ENCODE results near the gene PAX7.

The PAX7 gene

DNA sequence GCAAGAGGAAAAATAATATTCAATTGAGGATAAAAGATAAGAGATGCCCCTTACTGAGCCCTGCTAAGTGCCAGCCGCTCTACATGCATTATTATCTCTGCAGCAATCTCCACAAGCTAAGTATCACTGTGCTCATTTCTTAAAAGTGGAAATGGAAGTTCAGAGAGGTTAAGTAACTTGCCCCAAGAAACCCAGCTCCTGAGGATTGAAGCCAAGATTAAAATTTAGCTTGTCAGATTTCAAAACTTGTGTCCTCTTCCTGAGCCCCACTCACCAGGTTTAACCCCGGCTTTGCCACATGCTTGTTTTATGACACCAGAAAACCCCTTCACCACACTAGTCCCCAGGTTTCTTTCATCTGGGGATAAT, 11.2 kb upstream of the PAX7 start:
- DNase-seq: no peak

GRCh38 chr1:18628511-18628910, 2.1 kb upstream of the PAX7 start:
- DNase-seq: no peak

DNA sequence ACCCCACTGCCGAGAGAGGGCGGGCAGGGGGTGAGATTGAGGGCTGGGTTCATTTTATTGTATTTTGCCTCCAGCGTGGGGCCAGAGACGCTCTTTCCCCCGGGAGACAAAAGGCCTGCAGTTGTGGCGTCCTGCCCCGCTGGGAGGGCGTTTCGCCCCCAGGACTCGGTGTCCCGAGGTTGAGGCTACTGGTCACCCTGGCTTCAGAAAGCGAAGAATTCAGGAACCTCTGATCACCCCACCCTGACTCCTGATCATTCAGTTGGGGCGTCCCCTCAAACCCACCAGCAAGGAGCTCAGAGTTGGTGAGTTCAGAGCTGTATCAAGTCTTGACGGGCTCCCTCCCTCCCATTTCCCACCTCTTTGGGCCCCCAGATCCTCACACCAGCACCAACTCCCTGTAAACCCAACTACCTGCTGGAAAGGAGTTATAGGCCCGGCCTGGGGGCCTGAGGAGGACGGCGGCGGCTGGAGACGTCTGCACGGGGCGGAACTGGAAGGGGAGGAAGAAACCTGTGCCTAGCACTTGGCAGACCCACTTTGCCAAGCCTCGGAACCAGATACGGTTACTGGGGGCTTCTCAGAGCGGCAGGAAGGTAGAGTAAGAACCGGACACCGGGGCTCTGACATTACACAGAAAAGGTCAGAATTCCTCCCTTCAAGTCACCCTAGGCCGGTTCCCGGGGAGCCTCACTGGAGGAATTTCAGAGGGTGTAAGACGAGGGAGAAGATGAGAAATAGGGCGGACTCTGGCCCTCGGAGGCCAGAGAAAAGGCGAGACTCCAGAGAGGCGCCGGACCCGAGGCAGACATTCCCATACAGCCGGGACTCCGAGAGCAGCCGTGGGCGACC, 761 bp upstream of the PAX7 start:
- no peak for DNase-seq

DNA sequence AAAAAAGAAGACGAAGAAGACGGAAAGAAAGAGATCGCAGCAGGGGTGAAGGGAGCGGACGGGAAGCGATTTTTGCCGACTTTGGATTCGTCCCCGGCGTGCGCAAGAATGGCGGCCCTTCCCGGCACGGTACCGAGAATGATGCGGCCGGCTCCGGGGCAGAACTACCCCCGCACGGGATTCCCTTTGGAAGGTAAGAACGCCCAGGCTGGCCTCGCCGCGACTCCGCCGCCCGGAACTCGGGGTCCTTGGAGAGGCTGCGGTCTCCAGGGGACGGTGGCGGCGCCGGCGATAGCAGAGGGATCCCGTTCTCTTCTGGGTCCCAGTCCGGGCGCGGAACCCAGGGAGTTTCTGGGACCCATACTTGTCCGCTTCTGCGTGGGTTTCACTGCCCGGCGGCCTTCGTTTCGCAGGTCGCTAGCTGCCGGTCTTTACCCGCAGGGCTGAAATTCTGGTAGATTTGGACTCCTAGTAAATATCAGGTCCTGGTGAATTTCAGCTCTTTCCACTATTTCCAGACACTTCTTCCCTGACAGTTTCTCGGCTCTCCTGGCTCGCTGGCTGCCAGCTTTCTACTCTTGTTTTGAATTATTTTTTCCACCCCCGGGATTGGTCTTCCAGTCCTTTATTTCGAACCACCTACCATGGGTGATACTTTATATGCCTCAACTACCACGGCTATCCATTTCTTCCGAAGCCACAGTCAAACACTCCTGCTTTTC, 1.0 kb downstream of the PAX7 start:
- no peak for DNase-seq

DNA sequence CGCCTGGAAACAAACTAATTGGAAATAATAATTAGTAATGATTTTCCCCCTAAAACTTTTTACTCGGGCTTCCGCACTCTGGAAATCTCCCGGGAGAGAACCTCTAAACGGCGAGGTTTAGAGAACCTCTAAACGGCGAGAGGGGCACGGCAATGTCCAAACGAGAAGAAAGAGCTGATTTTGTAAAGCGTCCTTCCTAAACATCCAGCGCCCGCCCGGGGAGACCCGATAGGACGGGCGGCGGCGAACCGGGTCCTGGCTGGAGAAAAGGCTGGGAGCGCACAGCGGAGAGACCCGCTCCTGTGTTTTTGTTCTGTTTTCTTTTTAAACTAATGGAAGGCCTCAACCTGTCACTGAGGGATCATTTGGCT, 1.6 kb downstream of the PAX7 start:
- no peak for DNase-seq

DNA sequence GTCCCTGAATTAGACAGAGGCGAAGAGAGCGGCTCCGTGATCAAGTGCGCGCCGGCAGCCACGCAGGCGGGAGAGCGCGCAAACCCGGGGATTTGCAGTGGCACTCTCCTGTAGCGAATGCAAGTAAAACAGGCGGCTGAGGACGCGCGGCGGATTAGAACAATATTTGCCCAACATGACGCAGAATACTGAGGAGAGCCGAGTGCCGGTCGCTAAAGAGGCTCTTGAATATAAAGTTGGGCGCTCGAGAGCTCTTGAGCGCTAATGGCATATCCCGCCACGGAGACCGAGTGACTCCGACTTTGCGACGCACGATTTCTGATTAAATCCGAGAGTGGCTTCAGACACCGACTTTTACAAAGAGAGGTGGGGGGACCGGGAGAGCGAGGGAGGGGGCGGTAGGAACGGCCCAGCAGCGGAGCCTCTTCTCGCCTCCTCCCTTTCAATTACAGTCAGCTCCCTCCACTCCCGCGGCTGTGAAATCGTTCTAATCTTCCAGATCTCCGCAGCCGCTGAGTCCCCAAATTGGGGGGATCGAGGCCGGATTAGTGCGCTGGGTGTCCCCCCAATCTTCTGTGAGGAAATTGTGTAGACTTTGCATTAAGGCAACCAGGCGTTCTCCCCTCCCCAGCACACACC, 2.3 kb downstream of the PAX7 start:
- peak in 1 of 5 experiments; percentile 31 for DNase-seq

DNA sequence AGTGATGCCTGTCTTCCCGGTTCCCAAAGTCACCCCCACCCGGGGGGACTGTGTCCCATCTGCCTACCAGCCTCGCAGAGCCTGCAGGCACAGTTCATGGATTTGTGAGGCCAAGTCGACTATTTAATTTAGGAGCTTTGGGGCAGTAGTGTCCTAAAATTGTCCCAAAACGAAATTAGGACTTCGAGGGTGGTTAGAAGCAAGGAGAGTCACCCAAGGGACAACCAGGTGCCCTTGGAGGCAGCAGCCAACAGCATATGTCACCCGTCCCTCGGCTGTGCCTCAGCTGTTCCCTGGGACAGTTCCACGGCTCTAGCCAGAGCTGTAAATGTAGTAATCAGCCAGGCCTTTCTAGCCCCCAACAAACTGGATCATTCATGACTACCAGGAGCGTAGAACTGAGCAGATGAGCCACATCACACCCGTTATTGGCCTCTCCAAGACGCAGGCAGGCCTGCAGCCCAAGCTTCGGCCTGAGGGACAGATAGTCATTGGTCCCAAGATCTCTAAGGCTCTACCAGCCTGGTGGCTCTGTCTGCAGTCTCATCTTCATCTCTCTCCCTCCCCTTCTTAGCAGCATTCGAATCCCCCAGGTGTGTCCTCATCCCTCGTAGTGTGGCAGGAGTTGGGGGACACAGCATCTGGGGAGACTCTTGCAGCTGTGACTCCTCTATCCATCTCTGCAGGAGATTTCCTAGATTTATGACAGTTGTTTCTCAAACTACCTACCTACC, 2.9 kb downstream of the PAX7 start:
- DNase-seq: no peak

- DNase-seq: no peak
Observed at GRCh38 chr1:18634276-18634675, 3.6 kb downstream of the PAX7 start.

DNA sequence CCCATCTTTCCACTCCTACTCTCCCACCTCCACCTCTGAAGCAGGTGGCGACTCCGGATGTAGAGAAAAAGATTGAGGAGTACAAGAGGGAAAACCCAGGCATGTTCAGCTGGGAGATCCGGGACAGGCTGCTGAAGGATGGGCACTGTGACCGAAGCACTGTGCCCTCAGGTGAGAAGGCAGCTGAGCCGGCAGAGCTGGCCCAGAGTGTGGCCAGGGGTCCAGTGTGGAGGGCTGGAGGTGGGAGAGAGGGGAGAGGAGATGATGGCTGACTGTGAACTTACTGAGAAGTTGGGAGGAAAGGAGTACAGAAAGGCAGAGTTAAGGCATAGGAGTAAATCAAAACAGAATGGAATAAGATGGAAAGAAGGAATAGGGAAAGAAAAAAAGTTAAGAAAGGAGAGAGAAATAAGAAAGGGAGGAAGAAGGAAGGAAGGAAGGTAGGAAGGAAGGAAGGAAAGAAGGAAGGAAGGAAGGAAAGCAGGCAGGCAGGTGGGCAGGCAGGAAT, 4.5 kb downstream of the PAX7 start:
- DNase-seq: no peak

DNA sequence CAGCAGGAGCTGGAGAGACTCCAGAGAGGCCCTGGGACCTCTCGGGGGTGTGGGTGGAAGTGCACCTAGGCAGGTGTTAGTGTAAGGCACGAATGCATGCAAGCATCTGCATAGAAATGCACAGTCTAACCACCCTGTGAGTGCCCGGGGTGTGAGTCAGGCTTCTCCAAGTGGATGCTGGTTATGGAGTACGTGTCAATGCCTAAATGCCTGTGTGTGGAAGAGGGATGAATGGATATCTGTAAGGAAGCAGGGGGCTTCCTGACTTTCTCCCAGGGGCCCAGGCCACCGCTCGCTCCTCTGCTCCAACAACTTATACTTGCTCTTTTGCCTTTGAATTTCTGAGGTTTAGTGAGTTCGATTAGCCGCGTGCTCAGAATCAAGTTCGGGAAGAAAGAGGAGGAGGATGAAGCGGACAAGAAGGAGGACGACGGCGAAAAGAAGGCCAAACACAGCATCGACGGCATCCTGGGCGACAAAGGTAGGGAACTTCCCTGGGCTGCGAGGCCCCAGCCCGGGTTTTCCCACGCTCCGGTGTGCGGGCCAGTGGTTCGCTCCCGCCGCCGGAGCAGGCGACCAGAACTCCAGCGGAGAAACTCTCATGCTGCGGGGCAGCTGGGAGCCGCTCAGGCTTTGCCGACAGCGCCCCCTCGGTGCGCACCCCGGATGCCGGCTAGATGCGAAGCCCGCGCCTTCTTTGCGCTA, 5.4 kb downstream of the PAX7 start:
- DNase-seq: peak in 1 of 5 experiments; percentile 24

DNA sequence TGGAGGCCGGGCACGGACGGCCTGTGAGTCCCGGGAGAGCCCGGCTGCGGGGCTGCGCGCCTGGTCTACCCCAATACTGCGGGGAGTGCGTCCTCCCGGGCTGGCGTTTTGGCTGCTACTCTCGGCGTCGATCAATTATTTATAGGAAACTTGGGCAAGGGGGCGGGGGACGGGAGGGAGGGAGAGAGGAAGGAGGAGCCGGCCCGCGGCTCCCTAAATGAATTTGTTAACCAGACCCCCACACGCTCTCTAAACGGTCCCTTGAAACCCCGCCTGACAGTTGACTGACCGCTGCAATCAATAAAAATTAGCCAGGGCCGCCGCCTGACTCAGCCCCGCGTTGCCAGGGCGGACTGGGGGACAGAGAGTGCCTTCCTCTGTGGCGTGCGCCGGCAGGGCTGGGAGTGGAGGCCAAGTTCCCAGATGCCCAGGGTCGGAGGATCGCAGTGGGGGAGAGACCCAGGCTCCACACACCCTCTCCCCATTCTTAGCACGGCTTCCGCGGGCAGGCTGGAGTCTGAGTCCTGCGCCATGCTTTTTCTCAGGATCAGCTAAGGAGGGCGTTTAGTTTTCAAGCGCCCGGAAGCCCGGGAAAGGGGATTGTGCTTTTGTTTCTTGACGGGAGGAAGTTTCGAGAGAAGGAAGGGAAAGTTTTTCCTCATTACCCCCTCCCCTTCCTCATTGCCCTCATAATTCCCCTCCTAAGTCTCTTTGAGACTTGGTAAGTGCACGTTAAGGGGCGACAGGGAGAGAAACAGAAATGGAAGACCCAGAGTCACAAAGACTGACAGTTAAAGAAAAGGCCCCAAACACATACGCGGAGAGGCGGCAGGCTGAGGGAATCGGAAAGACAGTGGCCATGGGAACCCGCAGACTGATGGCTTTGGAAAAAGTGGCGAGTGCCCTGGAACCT, 6.2 kb downstream of the PAX7 start:
- DNase-seq: no peak

DNA sequence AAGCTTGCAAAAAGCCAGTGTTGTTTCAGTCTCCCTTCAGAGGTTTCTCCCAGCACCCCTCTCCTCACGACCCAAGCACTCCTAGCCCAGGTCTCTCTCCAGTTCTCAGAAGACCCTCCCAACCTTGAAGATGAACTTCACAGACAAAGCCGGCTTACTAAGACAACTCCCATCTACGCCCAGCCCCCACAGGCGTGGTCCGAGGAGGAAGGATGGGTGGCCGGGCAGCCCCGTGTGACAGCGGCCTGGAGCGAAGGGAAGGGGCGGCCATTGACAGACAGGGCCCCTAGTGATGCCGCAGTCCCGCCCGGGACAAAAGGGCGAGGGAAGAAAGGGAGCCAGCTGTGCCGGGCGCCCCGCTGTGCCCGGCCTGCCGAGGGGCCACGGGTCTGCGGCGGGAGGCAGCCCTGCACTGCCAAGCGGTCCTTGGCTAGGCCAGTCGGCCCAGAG, 6.9 kb downstream of the PAX7 start:
- DNase-seq: no peak

- no peak for DNase-seq
Observed at GRCh38 chr1:18637962-18638834, 7.6 kb downstream of the PAX7 start.

DNA sequence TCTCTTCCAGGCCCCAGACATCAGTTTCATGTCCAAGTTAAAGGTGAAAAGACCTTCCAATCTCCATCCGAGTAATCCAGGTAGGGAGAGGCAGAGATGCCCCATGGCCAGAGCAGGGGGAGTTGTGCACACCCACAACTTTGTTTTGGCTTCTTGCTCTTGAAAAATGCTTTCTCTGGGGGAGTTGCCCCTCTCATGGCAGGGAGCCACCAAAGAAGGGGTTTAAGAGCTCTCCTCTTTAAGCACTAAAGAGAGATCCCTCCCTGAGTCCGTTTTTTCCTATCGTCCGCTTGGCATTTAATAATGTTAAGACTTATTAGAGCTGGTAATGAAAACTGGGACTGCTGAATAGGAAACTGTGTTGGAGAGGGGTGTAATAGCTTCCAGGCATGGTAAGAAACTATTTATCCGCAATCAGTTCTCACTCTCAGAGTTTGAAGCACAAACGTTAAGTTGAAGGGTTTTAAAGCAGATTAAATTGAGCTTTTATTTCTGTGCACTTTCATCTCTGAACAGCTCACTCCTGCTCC, 8.3 kb downstream of the PAX7 start:
- DNase-seq: no peak

DNA sequence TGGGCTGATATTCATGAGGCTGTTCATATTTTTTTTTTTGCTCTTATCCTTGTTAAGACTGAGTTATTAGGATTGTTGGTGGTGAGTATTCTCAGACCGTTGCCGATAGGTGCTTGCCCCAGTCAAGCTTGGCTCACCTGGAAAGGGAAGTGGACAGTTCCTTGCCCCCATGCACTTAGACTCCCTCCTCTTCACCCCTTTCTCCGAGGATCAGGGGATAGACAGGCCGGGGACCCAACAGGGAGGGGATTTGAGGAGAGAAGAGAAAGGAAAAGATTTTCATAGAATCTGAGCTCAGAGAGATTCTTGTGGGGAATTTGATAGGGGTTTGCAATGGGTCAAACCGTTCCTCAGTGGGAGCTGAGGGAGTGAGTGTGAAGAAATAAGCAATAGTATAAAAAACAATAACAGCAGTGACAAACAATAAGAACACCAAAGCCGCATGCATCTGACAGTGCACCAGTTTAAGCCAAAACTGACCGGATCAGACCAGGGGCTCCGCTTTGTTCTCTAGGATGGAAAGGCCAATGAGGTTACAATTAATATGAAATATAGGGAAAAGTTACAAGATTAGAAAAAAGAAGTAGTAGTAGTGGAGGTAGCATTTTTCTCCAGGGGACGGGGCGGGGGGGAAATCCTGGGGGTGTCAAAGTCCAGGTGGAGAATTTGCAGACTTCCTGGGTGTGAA, 8.9 kb downstream of the PAX7 start:
- DNase-seq: no peak

- no peak for DNase-seq
Observed at GRCh38 chr1:18640228-18641004, 9.8 kb downstream of the PAX7 start.

- DNase-seq: no peak
Observed at GRCh38 chr1:18641005-18641941, 10.6 kb downstream of the PAX7 start.
